GM12892 (cell line): ENCODE measurements around the gene LMBR1.

Experiments
- POLR2A ChIP-seq: IDR thresholded peaks from 2 replicates; pipeline ENCODE4 v1.6.1; 2011; ENCODE audit warnings: low read depth, low read length, control low read depth
- POLR2AphosphoS5 ChIP-seq: IDR thresholded peaks from 2 replicates; pipeline ENCODE4 v1.6.1; 2011; ENCODE audit warnings: low read depth, low read length, control low read depth
- TAF1 ChIP-seq: IDR thresholded peaks from 2 replicates; pipeline ENCODE4 v1.6.1; 2011; ENCODE audit warnings: low read depth, mild to moderate bottlenecking, control low read depth, low read length, borderline replicate concordance

DNA sequence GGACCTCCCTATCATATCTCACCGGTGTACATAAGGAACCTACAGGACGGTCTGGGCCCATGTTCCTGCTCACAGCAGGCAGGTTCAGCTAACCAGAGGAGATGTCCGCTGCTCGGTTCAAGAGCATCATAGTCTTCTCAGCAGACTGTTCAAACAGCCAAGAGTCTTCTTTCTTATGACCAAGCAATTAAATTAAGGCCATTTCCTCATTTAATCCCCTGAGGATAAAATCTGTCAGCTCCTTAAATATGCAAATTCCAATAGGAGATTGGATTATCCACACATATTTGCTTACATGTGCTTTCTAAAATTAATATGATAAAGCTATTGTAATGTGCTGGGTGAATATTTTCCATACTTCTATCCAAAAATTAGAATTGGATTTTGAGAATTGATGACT lies 59.7 kb downstream of the LMBR1 start:
- no peak for TF ChIP-seq POLR2A
- no peak for TF ChIP-seq POLR2AphosphoS5
- TF ChIP-seq TAF1, result no peak
